GM18508 (cell line): Measurements from ENCODE around the gene RABIF.
A peak's percentile ranks its signal among the peaks of the same experiment; 100 is the strongest.
"Not testable (repeated sequence)": the region's sequence is repeated elsewhere in the genome, so short reads cannot be mapped to it uniquely, and the experiment has no call there.

Experiments used
- ATAC-seq: cut with Tn5 transposase; IDR thresholded peaks from one replicate; pipeline ENCODE4 v1.9.1; 2021; ENCODE audit warnings: moderate number of reproducible peaks; ENCODE audit not compliant: insufficient read depth, unreplicated experiment

The RABIF gene

DNA sequence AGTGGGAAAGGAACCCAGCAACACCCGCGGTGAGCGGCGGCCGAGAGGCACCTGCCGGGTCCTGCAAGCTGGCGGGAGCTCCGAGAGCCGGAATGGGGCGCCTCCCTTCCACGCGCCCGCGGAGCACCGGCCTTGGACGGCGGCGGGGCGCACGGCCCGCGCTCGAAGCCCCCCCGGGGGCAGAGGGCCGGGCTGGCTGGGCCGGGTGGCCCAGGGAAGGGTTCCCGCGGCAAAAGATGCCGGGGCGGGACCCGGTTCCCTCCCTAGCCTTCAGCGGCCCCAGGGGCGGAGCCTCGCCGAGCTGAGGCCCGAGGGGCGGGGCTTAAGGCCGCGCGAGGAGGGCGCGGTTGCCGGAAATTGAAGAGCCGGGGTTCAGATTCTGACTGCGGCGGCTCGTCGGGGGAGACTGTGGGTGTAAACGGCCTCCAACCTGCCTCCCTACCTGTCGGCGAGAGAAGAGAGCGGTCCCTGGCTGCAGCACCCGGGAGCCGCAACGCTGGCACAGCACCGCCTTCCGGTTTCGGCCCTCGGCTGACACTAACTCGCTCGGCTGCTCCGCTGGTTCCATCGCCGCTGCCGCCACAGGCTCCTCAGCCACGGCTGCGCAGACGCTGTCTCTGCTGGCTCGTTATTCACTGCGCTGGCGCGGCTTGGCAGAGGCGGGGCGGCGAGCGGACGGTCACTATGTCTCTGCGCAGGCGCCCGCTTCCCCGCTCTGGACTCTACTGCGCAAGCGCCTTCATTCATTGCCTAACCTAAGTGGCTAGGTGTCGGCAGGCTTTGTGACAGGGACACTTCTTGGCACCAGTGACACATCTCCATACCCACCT, at the start of gene RABIF:
Gene RABIF (minus strand): TSS at position 619 of the 830 bp plus-strand sequence. CDS start 51 bp downstream, at position 568.
- peak; percentile 67 for ATAC-seq

GRCh38 chr1:202938287-202938925, 49.5 kb upstream of the RABIF start:
- no peak for ATAC-seq

DNA sequence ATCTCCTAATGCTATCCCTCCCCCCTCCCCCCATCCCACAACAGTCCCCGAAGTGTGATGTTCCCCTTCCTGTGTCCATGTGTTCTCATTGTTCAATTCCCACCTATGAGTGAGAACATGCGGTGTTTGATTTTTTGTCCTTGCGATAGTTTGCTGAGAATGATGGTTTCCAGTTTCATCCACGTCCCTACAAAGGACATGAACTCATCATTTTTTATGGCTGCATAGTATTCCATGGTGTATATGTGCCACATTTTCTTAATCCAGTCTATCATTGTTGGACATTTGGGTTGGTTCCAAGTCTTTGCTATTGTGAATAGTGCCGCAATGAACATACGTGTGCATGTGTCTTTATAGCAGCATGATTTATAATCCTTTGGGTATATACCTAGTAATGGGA, 47.5 kb upstream of the RABIF start:
- not testable (repeated sequence) for ATAC-seq

DNA sequence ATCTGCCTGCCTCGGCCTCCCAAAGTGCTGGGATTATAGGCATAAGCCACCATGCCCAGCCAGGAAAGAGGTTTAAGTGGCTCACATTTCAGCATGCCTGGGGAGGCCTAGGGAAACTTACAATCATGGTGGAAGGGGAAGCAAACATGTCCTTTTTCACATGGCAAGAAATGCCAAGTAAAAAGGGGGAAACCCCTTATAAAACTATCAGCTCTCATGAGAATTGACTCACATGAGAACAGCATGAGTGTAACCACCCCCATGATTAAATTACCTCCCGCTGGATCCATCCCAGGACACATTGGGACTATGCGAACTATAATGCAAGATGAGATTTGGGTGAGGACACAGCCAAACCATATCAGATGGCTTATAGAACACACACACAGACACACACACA, 46.9 kb upstream of the RABIF start:
- no peak for ATAC-seq

- ATAC-seq: no peak
Observed at GRCh38 chr1:202934755-202935154, 45.8 kb upstream of the RABIF start.

DNA sequence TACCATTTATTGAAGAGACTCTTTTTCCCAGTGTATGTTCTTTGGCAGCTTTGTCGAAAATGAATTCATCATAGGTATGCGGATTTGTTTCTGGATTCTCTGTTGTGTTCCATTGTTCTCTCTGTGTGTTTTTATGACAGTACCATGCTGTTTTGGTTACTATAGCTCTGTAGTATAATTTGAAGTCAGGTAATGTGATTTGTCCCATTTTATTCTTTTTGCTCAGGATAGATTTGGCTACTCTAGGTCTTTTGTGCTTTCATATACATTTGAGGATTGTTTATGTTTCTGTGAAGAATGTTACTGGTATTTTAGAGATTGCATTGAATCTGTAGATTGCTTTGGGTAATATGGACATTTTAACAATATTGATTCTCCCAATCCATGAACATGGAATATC, 43.5 kb upstream of the RABIF start:
- ATAC-seq: no peak

- ATAC-seq: peak; percentile 52
Observed at GRCh38 chr1:202926581-202927491, 37.9 kb upstream of the RABIF start, which contains the start of gene KLHL12. Gene KLHL12 (minus strand): TSS chr1:202927234. CDS start chr1:202925162, 2,072 bp downstream.

DNA sequence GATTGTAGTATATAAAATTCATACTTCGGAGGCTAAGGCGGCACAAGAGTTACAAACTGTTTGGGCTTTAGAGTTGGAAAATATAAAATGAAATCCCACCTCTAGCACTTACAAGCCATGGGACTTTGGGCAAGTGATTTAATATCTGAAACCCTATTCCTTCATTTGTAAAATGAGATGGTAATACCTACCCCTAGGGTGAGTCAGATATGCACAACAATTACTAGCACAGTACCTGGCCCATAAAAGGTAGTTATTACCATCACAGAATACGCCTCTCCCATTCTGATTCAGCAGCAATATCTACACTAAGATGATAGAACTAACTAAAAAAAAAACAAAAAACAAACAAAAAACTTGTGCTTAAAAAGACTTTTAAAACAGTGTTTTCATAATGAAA, 34.6 kb upstream of the RABIF start:
- ATAC-seq: no peak

DNA sequence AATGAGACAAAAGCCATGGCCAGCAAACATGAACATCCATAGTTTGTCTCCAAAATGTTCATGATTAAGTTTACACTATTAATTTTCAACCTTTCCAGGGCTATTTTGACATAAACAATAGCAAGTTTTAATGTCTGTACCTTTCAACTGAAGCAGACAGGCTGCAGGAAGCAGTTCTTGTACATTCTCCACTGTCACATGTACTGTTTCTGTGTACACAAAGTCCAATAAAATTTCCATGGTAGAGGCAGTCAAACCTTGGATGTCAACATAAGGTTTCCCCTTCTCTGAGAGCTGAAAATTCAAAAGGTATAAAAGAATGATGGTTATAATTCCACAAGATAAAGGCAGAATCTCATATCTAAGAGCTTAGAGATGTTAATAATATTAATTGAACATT, 30.7 kb upstream of the RABIF start:
- ATAC-seq: no peak

GRCh38 chr1:202915146-202915545, 26.2 kb upstream of the RABIF start:
- ATAC-seq: no peak

GRCh38 chr1:202912476-202912875, 23.5 kb upstream of the RABIF start:
- ATAC-seq: not testable (repeated sequence)

DNA sequence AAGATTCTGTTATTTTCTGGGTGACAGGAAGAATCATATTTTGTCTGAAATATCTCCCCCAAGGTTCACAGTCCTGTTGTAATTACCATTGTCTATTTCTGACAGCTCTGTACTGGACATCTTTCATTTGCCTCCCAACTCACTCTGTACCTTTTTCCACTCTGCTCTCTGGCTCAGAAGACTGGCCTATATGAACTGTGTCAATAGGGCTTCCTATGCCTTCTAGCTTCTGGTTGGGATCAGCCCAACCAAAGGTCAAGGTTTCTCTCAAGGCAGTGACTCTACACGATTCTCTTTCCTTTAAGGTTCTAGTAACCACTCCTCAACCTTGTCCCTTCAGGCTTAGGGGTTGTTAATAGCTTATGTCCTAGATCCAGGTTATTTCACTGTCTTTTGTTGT, 20.5 kb upstream of the RABIF start:
- no peak for ATAC-seq

DNA sequence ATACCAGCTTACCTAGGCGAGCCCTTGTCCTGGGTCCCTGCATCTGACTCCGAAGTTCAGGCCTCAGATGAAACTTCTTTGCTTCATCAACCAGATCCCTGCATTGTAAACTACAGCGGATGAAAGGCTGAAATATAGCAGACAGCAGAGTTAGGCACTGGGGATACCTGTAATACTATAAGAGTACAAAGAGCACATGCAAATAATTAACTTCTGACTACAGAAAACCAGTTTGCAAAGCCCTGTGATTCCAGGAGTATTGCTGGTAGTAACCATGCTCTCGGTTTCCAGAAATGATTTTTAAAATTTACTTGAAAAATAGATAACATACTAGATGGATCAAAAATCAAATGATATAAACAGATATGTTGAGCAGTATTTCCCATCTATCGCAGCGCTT, 20.0 kb upstream of the RABIF start:
- ATAC-seq: no peak

GRCh38 chr1:202905331-202905730, 16.4 kb upstream of the RABIF start:
- ATAC-seq: no peak

- not testable (repeated sequence) for ATAC-seq
Observed at GRCh38 chr1:202903808-202904207, 14.9 kb upstream of the RABIF start.

GRCh38 chr1:202901555-202901954, 12.6 kb upstream of the RABIF start:
- ATAC-seq: no peak

DNA sequence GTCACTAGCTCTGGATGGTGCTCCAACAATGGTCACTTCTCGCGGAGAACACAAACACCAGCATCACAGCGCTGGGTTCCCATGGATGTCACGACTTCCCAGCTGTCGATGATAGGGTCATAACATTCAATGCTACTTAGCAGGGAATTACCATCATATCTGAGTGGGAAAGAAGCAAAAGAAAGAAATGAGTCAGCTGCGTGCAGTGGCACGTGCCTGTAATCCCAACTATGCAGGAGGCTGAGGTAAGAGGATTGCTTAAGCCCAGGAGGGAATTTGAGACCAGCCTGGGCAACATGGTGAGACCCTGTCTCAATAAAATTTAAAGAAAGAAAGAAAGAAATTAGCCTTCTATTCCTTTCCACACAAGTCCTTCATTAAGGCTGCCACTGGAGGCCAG, 3.6 kb upstream of the RABIF start:
- ATAC-seq: no peak

DNA sequence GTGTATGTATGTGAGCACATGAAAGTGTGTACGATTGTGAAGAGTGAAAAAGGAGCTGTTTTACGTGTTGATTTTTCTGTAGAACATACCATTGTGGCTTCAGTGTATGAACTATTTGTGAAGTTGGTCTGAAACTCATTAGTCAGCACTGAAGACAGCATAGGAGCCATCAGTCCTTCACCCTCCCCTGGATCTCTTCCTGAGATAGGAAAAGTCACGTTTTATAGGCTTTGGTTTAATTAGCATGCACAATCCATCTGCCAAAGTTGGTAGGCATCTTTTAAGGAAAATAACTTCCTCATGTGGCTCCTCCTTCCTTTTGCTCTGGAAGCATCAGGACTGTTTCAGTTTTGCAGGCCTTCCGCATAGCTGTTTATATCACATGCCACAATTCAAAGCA, 1.4 kb upstream of the RABIF start:
- no peak for ATAC-seq

- no peak for ATAC-seq
Observed at GRCh38 chr1:202888221-202888530, 773 bp downstream of the RABIF start.

DNA sequence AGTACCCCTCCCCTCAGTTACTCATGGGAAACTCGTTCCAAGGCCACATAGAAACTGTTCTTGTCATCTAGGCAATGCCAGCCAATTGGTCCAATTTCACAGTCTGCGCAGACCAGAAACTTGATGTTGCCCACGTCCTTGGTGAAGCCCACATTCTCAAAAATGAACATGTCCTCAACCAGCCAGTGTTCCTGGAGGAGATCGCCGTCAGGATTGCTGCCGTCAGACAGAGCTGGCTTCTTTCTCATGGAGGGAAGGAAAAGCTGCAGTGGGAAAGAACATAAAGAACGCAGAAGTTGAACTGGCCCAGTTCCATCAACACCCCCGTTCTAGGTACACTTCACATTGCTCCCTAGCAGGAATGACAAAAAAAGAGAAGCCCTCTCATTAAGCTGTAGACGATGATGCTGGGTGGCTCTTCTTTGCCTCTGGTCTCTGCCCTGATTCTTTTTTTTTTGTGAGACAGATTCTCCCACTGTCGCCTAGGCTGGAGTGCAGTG, 7.9 kb downstream of the RABIF start:
- ATAC-seq: no peak

DNA sequence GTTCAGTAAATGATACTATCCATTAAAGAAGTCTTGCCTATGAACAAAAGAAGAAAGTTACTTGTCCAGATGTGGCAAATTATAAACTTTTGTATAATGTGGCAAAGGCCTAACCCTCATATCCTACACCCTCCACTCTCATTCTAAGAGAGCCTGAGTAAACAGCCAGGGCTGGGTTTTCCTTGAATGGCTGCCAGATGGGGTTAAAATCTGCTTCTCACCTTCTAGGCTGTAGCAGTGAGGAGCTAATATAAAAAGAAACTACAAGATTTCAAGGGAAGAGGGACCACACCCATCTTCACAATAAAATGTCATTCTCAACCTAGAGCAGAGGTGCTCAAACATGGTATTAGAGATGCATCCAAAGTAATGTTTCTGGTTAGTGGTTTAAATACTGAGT, 8.9 kb downstream of the RABIF start:
- ATAC-seq: no peak
